ENCODE data around the gene GRB14. TPM values are rescaled to one million over a fixed set of nuclear protein-coding genes. Genes with fewer than 3 reads are reported as not detected.

GRB14 gene
- polyA plus RNA-seq, 1 of the 3 experiments (the other 2 are of a cell fraction) = 3.9 TPM

DNA sequence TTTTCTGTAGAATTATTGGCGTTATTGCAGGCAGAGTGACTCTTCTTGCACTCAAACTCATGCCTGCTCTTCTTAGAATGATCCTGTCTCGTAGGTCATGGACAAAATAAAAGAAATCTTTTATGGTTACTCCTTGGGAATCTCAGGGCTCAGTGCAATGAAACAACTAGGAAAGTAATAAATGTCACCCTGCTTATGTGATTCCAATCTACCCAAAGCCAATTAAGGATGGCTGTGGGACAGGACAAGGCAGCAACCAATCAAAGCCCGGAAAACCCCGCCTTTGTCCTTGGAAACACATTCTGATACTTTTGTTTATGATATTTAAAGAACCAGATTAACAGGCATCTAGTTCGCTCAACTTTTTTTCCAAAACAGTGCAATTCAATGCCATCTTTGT lies 53.0 kb downstream of the GRB14 start:
- TF ChIP-seq POLR2AphosphoS5 (IDR thresholded peaks at IDR 0.05; ENCODE audit: low read depth, low read length) (no peak), MXI1 (IDR thresholded peaks at IDR 0.05; ENCODE audit: low read depth, low read length) (no peak), RCOR1 (IDR thresholded peaks at IDR 0.05; ENCODE audit: low read length) (no peak), GATA2 (CRISPR knock-in tag; IDR thresholded peaks at IDR 0.05) (no peak), SMC3 (IDR thresholded peaks at IDR 0.05; ENCODE audit: low read depth, low read length) (no peak), JUND (IDR thresholded peaks at IDR 0.05) (no peak), CHD2 (IDR thresholded peaks at IDR 0.05; ENCODE audit: low read length, partially characterized antibody) (no peak), MEF2A (IDR thresholded peaks at IDR 0.05; ENCODE audit: borderline replicate concordance, low read depth) (no peak), EZH2phosphoT487 (IDR thresholded peaks at IDR 0.05; ENCODE audit: borderline replicate concordance, low read depth) (no peak), YY1 (IDR thresholded peaks at IDR 0.05; ENCODE audit: low read depth) (no peak), TEAD4 (IDR thresholded peaks at IDR 0.05; ENCODE audit: borderline replicate concordance, insufficient read depth) (no peak)
- TF ChIP-seq, protein P1, sequence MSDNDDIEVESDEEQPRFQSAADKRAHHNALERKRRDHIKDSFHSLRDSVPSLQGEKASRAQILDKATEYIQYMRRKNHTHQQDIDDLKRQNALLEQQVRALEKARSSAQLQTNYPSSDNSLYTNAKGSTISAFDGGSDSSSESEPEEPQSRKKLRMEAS (IDR thresholded peaks at IDR 0.05; ENCODE audit: low read depth) = no peak
- TF ChIP-seq, protein P2, sequence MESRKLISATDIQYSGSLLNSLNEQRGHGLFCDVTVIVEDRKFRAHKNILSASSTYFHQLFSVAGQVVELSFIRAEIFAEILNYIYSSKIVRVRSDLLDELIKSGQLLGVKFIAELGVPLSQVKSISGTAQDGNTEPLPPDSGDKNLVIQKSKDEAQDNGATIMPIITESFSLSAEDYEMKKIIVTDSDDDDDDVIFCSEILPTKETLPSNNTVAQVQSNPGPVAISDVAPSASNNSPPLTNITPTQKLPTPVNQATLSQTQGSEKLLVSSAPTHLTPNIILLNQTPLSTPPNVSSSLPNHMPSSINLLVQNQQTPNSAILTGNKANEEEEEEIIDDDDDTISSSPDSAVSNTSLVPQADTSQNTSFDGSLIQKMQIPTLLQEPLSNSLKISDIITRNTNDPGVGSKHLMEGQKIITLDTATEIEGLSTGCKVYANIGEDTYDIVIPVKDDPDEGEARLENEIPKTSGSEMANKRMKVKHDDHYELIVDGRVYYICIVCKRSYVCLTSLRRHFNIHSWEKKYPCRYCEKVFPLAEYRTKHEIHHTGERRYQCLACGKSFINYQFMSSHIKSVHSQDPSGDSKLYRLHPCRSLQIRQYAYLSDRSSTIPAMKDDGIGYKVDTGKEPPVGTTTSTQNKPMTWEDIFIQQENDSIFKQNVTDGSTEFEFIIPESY (IDR thresholded peaks at IDR 0.05; ENCODE audit: borderline replicate concordance, low read depth) = no peak
- TF ChIP-seq, protein P3, sequence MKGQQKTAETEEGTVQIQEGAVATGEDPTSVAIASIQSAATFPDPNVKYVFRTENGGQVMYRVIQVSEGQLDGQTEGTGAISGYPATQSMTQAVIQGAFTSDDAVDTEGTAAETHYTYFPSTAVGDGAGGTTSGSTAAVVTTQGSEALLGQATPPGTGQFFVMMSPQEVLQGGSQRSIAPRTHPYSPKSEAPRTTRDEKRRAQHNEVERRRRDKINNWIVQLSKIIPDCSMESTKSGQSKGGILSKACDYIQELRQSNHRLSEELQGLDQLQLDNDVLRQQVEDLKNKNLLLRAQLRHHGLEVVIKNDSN (IDR thresholded peaks at IDR 0.05; ENCODE audit: borderline replicate concordance, low read depth) = no peak
- ChIA-PET POLR2A (no interaction called here), CTCF (interaction anchor here (1.2 kb wide), 1 partner anchor 31 kb away, joined by 4 read pairs; no protein-coding TSS in a partner anchor)
- Histone ChIP-seq H3K9ac (no peak overlapping the region), H3K27ac (ENCODE audit: low read depth in 2 of 2, low read length in 1 of 2) (no peak overlapping the region), H3K79me2 (ENCODE audit: insufficient read depth) (no peaks in the 10 kb centered on the region), H3K4me2 (no peak overlapping the region), H3K9me3 (no peaks in the 10 kb centered on the region), H3K4me3 (ENCODE audit: low read depth in 2 of 2, low read length in 1 of 2) (no peak overlapping the region), H3K36me3 (replicated peaks in 1 of 2; ENCODE audit: control insufficient read depth in 1 of 2, insufficient read depth in 2 of 2, low read length in 1 of 2) (peaks cover 0 to 4% of the 10 kb centered on the region in 2 experiments), H3K9me2 (no peaks in the 10 kb centered on the region; the same call in 1 of the 2 replicates), H2AFZ (ENCODE audit: low read depth) (no peak overlapping the region), H3F3A (replicated peaks; ENCODE audit: insufficient read depth) (peaks cover 5% of the 10 kb centered on the region), H4K20me1 (ENCODE audit: insufficient read depth) (no peaks in the 10 kb centered on the region), H3K4me1 (ENCODE audit: control insufficient read depth in 1 of 2, insufficient read depth in 2 of 2, low read depth in 1 of 2, low read length in 1 of 2) (no peaks in the 10 kb centered on the region), H3K27me3 (ENCODE audit: insufficient read depth) (no peaks in the 10 kb centered on the region)
- no peak for DNase-seq
- WGBS (ENCODE audit: low lambda C conversion rate) = 84% methylated on average over 5 of the region's 5 CpGs

DNA sequence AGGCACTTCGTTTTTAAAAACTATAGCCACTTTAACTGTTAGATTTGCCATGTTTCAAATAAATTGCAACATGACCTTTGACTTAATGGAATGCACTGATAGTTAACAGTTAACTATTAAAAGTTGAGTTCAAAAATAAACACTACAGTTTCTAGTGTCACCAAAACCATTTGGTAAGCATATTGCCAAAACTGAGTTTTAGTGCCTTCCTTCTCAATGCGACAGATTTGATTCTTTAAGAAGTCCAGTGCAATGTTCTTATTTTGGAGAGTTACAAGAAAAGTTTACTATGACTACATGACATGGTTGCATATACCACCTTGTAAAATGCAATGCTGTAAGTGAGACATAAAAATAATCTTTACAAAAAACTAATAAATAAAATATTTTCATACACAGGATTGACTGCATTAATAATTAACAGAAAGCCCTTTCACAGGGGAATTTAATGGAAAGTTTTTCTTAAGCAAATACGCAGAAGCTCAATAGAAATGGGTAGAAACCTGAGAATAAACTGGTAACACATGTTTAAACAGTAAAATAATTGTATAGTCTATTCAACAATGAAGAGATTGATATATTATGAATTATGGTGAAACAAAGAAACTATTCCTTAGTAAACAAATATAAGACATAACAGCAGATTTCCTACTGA lies 53.8 kb downstream of the GRB14 start:
- WGBS (ENCODE audit: low lambda C conversion rate) = 84% methylated on average over 3 of the region's 3 CpGs
- ChIA-PET CTCF (interaction anchor here (1.2 to 2.3 kb wide), 2 partner anchors 32 to 149 kb away, joined by 4 to 6 read pairs; no protein-coding TSS in a partner anchor), POLR2A (no interaction called here)
- no peak for TF ChIP-seq TAF1 (IDR thresholded peaks at IDR 0.05; ENCODE audit: borderline replicate concordance, low read depth, low read length)
- TF ChIP-seq JUND (IDR thresholded peaks at IDR 0.05) = no peak
- no peak for TF ChIP-seq RAD21 (IDR thresholded peaks at IDR 0.05; ENCODE audit: low read length)
- TF ChIP-seq SIN3A (IDR thresholded peaks at IDR 0.05; ENCODE audit: borderline replicate concordance, low read depth, low read length) = no peak
- TF ChIP-seq, protein P4, sequence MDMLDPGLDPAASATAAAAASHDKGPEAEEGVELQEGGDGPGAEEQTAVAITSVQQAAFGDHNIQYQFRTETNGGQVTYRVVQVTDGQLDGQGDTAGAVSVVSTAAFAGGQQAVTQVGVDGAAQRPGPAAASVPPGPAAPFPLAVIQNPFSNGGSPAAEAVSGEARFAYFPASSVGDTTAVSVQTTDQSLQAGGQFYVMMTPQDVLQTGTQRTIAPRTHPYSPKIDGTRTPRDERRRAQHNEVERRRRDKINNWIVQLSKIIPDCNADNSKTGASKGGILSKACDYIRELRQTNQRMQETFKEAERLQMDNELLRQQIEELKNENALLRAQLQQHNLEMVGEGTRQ (IDR thresholded peaks at IDR 0.05; ENCODE audit: borderline replicate concordance, low read depth, low read length) = no peak
- TF ChIP-seq NRF1 (IDR thresholded peaks at IDR 0.05; ENCODE audit: low read depth, low read length) = no peak
- TF ChIP-seq, protein P3 (IDR thresholded peaks at IDR 0.05; ENCODE audit: borderline replicate concordance, low read depth) = no peak
- TF ChIP-seq FOXJ3 (CRISPR knock-in tag; IDR thresholded peaks at IDR 0.05) = no peak
- TF ChIP-seq GABPA (IDR thresholded peaks at IDR 0.05; ENCODE audit: low read depth) = no peak
- no peak for TF ChIP-seq TCF12 (IDR thresholded peaks at IDR 0.05)
- TF ChIP-seq NFIC (IDR thresholded peaks at IDR 0.05; ENCODE audit: borderline replicate concordance) = no peak
- no peak for TF ChIP-seq TEAD4 (IDR thresholded peaks at IDR 0.05; ENCODE audit: borderline replicate concordance, insufficient read depth)

More for the DNA sequence above, 53.8 kb downstream of the GRB14 start:
- Histone ChIP-seq H2AFZ (ENCODE audit: low read depth) (no peak overlapping the region), H3K36me3 (replicated peaks in 1 of 2; ENCODE audit: control insufficient read depth in 1 of 2, insufficient read depth in 2 of 2, low read length in 1 of 2) (peaks cover 0 to 4% of the 10 kb centered on the region in 2 experiments), H3K9ac (no peak overlapping the region), H3K79me2 (ENCODE audit: insufficient read depth) (no peaks in the 10 kb centered on the region), H3F3A (replicated peaks; ENCODE audit: insufficient read depth) (peaks cover 5% of the 10 kb centered on the region), H3K9me2 (no peaks in the 10 kb centered on the region; the same call in 1 of the 2 replicates), H3K4me1 (ENCODE audit: control insufficient read depth in 1 of 2, insufficient read depth in 2 of 2, low read depth in 1 of 2, low read length in 1 of 2) (no peaks in the 10 kb centered on the region), H3K9me3 (no peaks in the 10 kb centered on the region), H3K27ac (ENCODE audit: low read depth in 2 of 2, low read length in 1 of 2) (no peak overlapping the region), H4K20me1 (ENCODE audit: insufficient read depth) (no peaks in the 10 kb centered on the region), H3K4me3 (ENCODE audit: low read depth in 2 of 2, low read length in 1 of 2) (no peak overlapping the region), H3K27me3 (ENCODE audit: insufficient read depth) (no peaks in the 10 kb centered on the region), H3K4me2 (no peak overlapping the region)
- DNase-seq = no peak

Measured in SK-N-SH (cell line).